ENCODE data around the gene WRAP73.
A peak's percentile ranks its signal among the peaks of the same experiment; 100 is the strongest.

Gene WRAP73

DNA sequence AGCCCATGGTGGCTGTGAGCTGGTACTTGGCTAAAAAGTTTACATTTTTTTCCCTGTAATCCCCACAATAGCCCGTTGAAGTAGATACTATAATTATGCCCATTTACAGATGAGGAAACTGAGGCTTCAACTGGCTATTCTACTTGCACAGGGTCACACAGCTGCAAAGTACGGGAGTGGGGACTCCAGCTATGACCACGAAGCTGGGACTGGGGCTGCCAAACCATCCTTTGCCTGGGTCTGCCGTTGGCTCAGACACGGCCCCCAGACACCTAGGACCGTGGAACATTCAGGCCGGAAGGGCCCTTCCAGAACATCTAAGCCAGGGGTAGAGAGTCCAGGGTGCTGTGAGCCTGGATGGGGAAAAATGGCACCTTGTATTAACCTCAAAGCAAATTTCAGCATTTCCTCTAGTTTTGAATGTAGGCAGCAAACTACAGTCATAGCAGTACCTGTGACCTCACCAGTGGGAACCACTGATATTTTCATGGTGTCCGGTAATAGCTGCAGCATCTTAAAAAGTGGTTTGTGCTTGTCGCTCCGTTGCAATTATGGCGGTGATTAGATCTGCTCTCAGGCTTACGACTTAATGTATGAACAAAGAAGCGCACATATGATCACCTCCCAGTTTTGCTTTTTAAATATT is 6.7 kb upstream of the WRAP73 start:
- no peak for DNase-seq
- Histone ChIP-seq H3K4me3 (ENCODE audit: low read depth, low read length) (no peak overlapping the region), H3K36me3 (no peaks in the 10 kb centered on the region), H3K4me1 (peaks cover 3% of the 10 kb centered on the region; the same call in 1 of the 2 replicates), H3K9me3 (no peaks in the 10 kb centered on the region), H3K27me3 (0 out of 2 replicates have a peak, but pooled peaks cover under 1% of the 10 kb centered on the region)
- no peak for TF ChIP-seq CTCF (IDR thresholded peaks at IDR 0.05; ENCODE audit: low read depth, low read length)

GRCh38 chr1:3654549-3655281 is 4.8 kb upstream of the WRAP73 start:
- H3K4me1 ChIP-seq = peaks cover 3% of the 10 kb centered on the region; the same call in 1 of the 2 replicates
- H3K36me3 ChIP-seq = no peaks in the 10 kb centered on the region
- DNase-seq = no peak
- H3K27me3 ChIP-seq = 0 out of 2 replicates have a peak, but pooled peaks cover 3% of the 10 kb centered on the region
- TF ChIP-seq CTCF (IDR thresholded peaks at IDR 0.05; ENCODE audit: low read depth, low read length) = no peak
- H3K9me3 ChIP-seq = no peaks in the 10 kb centered on the region
- H3K4me3 ChIP-seq (ENCODE audit: low read depth, low read length) = no peak overlapping the region

GRCh38 chr1:3653286-3653618 is 3.3 kb upstream of the WRAP73 start:
- no peaks in the 10 kb centered on the region for H3K9me3 ChIP-seq
- H3K4me3 ChIP-seq (ENCODE audit: low read depth, low read length) = peak overlapping the region; percentile 51
- peaks cover 3% of the 10 kb centered on the region; the same call in 1 of the 2 replicates for H3K4me1 ChIP-seq
- H3K27me3 ChIP-seq = 0 out of 2 replicates have a peak, but pooled peaks cover 3% of the 10 kb centered on the region
- no peak for DNase-seq
- H3K36me3 ChIP-seq = no peaks in the 10 kb centered on the region
- no peak for TF ChIP-seq CTCF (IDR thresholded peaks at IDR 0.05; ENCODE audit: low read depth, low read length)

DNA sequence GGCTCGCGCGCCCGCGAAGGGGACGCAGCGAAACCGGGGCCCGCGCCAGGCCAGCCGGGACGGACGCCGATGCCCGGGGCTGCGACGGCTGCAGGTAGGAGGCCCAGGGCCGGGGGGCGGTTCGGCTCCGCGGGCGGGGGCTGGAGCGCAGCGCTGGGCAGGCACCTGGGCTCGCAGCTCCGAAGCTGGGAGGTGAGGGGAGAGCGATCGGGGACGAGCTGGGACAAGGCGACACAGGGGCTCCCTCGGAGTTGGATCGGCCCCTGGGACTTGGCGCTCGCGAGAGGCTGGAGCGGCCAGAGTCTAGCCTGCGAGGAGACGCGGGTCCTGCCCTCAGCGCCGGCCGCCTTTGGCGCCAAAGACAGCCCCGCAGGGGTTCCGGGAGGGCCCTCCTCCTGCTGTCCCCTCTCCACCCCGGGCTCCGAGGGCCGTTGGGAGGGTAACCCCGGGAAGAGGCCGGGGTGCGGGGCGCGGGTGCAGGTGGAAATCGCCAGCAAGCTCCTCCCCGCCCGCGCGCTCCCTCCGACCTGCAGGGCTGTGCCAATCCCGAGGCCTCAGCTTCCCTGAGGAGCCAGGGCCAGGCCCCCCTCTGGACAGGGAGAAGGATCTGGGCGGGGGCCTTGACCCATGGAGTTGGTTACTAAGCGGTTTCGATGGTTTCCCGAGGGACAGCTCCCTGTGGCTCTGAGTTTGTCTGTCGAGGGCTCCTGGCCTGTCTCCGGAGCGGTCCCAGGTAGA is 2.8 kb upstream of the WRAP73 start:
- H3K27me3 ChIP-seq = 0 out of 2 replicates have a peak, but pooled peaks cover 3% of the 10 kb centered on the region
- peak; percentile 29 for DNase-seq

GRCh38 chr1:3651930-3652547 is 2.1 kb upstream of the WRAP73 start, which contains the start of gene TP73:
TP73 (plus strand) TSS chr1:3652516; CDS start chr1:3682366, 29,850 bp downstream.
- Histone ChIP-seq H3K27me3 (0 out of 2 replicates have a peak, but pooled peaks cover 3% of the 10 kb centered on the region), H3K36me3 (no peaks in the 10 kb centered on the region), H3K4me3 (ENCODE audit: low read depth, low read length) (peak within 1 kb of the TSS; percentile 51), H3K4me1 (no peaks in the 10 kb centered on the region), H3K9me3 (no peaks in the 10 kb centered on the region)
- peak; percentile 47 for DNase-seq
- no peak for TF ChIP-seq CTCF (IDR thresholded peaks at IDR 0.05; ENCODE audit: low read depth, low read length)

More for the DNA sequence above, 2.8 kb upstream of the WRAP73 start:
- TF ChIP-seq CTCF (IDR thresholded peaks at IDR 0.05; ENCODE audit: low read depth, low read length) = no peak
- H3K9me3 ChIP-seq = no peaks in the 10 kb centered on the region
- no peaks in the 10 kb centered on the region for H3K36me3 ChIP-seq
- peak overlapping the region; percentile 51 for H3K4me3 ChIP-seq (ENCODE audit: low read depth, low read length)
- 0 out of 2 replicates have a peak, but pooled peaks cover under 1% of the 10 kb centered on the region for H3K4me1 ChIP-seq

Data from BE2C (cell line).